Stimulated activated CD4-positive, alpha-beta T cell treated with anti-CD3 and anti-CD28 coated beads, TNF-alpha, amount 100 ng/mL, for 1 hour (primary cell): Measurements from ENCODE around the gene OR8K3.

Experiments used
- DNase-seq, 3 donors: peaks; one replicate each; pipeline ENCODE4 v3.0.0-alpha.2; 2020; ENCODE audit warnings: low read depth in 3 of 3, low spot score in 1 of 3

The OR8K3 gene

DNA sequence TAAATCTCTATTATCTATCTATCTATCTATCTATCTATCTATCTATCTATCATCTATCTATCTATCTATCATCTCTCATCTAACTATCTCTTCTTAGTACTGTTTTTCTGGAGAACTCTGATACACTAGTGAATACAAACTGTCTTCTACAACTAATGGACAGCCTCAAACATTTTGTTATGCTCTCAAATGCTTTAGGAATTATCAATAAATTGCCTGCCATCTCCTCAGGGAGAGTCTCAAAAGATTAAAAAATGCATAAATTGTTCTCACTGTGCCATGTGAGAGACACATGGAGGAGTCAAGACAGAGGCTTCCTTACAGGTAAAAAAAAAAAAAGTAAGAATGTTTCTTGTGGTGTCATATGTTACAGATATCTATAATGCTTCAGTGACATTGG, at the start of gene OR8K3:
Gene OR8K3, plus strand, starts transcription at position 301 of the 400 bp plus-strand sequence. CDS start 3,163 bp downstream, outside the sequence.
- DNase-seq: no peak

DNA sequence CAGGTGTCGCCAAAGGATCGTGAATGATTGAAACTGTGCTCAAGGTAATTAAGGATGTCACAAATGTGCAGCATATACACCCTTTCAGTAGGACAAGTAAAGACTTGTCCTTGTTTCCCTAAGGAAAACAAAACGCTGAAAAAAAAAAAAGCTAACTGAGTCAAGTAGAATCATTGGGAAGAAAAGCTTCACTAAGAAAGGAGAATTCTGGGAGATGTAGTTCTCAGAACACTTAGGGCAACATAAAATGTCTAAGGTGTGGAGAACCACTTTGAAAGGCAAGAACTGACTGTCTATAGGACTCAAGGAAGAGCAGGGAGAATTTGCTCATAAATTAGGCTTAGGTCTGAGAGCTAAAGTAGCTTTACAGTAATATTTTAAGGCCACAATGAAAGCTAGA, 43.9 kb upstream of the OR8K3 start:
- no peak for DNase-seq

DNA sequence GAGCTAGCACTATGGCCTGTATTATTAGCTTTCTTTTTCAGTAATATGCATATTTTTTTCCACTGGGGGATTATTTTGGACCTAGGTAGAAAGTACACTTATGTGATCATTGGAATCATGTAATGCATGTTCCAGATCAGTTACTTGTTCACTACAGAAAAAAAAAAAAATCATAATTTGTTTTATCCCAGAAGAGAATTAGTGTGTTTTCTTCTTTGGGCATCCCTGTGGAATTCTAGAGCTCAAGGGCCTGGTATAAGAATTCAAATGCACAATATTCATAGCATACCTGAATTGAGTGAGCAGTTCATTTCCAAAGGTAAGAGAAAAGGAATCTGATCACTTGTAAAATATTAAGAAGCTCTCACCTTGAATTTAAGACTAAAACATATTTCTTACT, 41.1 kb upstream of the OR8K3 start, which contains the start of gene OR5T1:
Gene OR5T1, plus strand, starts transcription at position 301 of the 400 bp plus-strand sequence. CDS start 1,485 bp downstream, outside the sequence.
- no peak for DNase-seq

DNA sequence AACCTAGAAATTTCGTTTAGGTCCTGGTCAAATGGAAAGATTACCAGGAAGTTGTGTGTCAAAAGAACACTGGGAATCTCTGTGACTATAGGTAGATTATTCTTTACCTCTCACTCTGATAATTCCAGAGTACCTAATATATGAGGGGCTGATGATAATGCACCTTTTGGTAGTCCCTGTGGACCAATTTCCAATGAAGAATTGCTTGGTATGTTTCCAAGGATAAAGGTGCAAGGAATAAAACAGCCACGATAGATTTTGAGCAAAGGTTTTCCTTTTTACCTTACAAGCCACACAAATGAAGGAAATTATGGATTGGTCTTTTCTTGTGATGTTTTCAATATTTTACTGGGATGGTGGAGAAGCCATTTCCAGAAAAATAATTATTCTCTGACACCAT, 22.8 kb upstream of the OR8K3 start, which contains the start of gene OR8H1:
Gene OR8H1, minus strand, starts transcription at position 101 of the 400 bp plus-strand sequence. CDS start 1,192 bp downstream, outside the sequence.
- DNase-seq: no peak

DNA sequence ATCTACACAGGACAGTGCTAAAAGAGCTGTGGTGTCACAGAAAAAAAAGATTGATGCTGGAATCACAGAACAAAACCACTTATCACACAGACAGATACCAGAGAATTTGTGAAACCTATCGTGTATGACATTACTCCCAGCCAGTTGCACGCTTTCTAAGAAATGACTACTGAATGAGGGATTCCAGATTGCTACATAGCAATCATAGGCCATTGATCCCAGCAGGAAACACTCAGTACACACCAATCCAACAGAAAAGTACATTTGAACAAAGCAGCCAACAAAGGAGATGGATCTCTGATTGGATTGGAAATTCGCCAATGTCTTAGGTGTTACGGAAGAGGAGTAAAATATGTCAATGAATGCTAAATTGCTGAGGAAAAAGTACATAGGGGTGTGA, 18.0 kb upstream of the OR8K3 start:
- no peak for DNase-seq

DNA sequence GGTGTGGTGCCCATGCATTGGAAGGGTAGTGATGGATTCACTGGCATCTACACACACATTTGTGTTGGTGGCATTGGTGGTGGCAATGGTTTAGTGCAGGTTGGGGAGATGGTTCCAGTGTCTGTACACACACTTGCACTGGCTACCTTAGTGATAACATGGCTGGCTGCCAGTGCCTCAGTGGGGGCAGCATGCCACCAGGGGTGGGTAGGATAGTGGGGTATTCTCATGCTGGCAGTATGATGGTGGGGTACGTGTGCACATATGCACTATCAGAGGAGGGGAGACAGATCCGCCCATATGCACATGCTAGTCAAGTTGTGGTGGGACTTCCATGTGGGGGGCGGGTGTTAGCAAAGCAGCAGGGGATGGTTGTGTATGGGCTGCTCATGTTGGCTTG, 7.1 kb upstream of the OR8K3 start:
- no peak for DNase-seq

DNA sequence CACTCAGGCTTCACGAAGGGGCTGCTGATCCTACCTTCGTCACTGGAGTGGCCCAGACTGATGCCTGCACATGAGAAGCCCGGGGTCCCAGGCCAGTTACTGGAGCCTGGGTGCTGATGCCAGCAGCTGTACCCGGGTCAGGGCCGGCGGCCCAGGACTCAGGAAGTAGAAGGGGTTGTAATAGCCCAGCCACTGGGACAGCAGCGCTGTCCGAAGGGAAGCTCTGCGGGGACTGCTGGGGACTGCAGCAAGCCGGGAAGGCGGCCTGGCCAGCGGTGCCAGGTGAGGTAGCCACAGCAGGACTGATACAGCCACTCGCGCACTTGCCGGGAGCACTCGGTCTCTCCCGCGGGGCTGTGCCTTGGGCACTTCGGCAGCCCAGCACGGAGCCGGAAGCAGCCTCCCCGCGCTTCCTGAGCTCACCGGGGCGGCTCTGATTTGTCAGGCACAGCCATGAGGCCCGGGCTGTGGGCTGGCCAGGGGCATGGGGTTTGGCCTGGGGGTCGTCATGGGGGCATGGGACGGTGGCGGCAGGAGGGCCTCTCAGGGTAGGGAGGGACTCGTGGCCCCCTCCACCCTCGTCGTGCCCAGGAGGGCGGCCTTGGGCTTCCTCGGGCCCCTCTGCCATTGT, 17.0 kb downstream of the OR8K3 start:
- no peak for DNase-seq

DNA sequence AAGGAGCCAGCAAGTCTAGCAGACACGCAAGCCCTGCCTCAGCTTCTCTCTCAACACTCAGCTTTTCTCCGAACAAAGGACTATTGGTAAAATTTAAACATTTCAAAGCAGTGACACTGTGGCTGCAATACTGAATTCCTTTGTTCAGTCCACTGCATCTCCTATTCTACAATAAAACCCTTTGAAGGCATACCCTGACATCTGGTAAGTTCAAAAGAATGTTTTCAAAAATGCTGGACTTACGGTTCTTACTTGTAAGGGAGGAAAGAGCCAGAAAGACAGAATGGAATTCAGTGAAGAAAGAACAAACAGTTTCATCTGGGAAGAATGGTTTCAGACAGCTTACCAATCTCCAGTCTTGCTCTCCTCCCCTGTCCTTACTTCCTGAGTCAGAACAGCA, 18.2 kb downstream of the OR8K3 start:
- DNase-seq: no peak

DNA sequence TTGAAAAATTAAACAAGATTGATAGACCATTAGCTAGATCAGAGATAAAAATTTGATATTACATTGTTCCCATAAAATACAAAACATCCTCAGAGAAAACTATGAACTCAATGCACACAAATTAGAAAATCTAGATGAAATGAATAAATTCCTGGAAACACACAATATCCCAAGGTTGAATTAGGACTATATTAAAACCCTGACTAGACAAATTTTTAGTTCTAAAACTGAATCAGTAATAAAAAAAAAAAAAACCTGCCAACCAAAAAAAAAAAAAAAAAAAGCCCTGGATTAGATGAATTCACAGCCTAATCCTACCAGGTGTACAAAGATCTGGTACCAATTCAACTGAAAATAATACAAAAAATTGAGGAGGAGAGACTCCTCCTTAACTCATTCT, 25.3 kb downstream of the OR8K3 start:
- DNase-seq: no peak

DNA sequence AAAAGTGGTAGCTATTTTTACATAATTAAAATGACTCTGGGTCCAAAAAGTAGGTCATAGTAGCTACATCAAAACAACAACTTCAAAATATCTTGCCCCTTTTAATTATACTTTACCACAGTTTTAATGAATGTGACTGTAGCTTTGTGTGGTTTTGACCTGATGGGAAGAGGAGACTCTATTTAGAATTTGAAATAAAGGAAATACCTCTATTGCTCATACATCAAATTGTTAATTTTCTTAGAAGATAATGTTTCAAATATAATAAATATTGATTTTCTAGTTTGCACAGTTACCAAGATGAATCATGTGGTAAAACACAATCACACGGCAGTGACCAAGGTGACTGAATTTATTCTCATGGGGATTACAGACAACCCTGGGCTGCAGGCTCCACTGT, 30.8 kb downstream of the OR8K3 start, which contains the start of gene OR8K1:
Gene OR8K1, plus strand, starts transcription at position 301 of the 400 bp plus-strand sequence. Its CDS starts 0 bp downstream, at position 301.
- no peak for DNase-seq

DNA sequence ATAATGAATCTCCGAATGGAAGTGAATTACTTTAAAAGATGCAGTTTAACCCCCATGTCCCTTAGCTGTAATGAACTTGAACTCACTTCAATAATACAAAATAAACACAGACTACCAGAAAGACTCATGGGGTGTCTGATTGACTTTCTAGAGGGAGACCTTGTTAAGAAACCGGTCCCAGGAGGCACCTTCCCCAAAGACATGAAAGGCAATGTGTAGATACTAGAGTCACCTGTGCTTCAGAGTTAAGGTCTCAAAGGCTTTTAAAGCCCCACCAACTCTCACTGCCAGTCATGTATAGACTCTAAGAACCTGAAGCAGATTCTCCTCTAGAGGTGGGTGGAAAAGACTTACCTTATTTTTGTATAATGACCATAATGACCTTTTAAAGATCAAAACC, 39.0 kb downstream of the OR8K3 start, which contains the start of gene OR8J1:
Gene OR8J1, plus strand, starts transcription at position 301 of the 400 bp plus-strand sequence. CDS start 5,956 bp downstream, outside the sequence.
- DNase-seq: no peak
